ENCODE results near the gene DDX56.

The DDX56 gene

GRCh38 chr7:44569959-44570358 lies 3.7 kb downstream of the DDX56 start:
- DNase-seq (ENCODE audit: low read depth): no peak
- TF ChIP-seq, protein P1, sequence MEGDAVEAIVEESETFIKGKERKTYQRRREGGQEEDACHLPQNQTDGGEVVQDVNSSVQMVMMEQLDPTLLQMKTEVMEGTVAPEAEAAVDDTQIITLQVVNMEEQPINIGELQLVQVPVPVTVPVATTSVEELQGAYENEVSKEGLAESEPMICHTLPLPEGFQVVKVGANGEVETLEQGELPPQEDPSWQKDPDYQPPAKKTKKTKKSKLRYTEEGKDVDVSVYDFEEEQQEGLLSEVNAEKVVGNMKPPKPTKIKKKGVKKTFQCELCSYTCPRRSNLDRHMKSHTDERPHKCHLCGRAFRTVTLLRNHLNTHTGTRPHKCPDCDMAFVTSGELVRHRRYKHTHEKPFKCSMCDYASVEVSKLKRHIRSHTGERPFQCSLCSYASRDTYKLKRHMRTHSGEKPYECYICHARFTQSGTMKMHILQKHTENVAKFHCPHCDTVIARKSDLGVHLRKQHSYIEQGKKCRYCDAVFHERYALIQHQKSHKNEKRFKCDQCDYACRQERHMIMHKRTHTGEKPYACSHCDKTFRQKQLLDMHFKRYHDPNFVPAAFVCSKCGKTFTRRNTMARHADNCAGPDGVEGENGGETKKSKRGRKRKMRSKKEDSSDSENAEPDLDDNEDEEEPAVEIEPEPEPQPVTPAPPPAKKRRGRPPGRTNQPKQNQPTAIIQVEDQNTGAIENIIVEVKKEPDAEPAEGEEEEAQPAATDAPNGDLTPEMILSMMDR (conservative IDR thresholded peaks at IDR 0.05; ENCODE audit: control insufficient read depth, insufficient read depth, low read depth, low read length): no peak
- no peak overlapping the region for H3K4me3 ChIP-seq (ENCODE audit: control insufficient read depth, low read depth, low read length)

- no peak for DNase-seq (ENCODE audit: low read depth)
- no peak overlapping the region for H3K4me3 ChIP-seq (ENCODE audit: control insufficient read depth, low read depth, low read length)
- TF ChIP-seq, protein P1 (conservative IDR thresholded peaks at IDR 0.05; ENCODE audit: control insufficient read depth, insufficient read depth, low read depth, low read length): no peak
Observed at GRCh38 chr7:44568771-44569560, 4.7 kb downstream of the DDX56 start.

DNA sequence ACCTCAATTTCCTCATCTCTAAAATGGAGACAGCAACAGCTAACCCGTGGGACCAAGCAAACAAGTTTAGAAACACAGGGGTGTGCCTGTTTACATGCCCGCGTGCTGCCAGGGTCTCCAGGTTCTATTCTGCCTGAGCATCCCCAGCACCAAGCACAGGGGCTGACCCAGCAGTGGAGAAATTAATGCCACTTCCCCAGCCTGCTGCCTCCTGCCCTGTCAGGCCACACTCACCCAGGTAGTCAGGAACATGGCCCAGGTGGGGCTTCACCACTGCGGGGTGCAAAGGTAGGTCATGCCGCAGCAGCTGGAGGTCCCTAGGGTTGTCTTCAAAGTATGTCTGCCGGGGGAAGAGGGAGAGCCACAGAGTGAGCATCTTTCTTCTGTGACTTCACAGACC lies 5.8 kb downstream of the DDX56 start:
- no peak overlapping the region for H3K4me3 ChIP-seq (ENCODE audit: control insufficient read depth, low read depth, low read length)
- TF ChIP-seq, protein P1 (conservative IDR thresholded peaks at IDR 0.05; ENCODE audit: control insufficient read depth, insufficient read depth, low read depth, low read length): no peak
- no peak for DNase-seq (ENCODE audit: low read depth)

- DNase-seq (ENCODE audit: low read depth): no peak
- TF ChIP-seq, protein P1 (conservative IDR thresholded peaks at IDR 0.05; ENCODE audit: control insufficient read depth, insufficient read depth, low read depth, low read length): no peak
Observed at GRCh38 chr7:44566680-44567079, 7.0 kb downstream of the DDX56 start.

DNA sequence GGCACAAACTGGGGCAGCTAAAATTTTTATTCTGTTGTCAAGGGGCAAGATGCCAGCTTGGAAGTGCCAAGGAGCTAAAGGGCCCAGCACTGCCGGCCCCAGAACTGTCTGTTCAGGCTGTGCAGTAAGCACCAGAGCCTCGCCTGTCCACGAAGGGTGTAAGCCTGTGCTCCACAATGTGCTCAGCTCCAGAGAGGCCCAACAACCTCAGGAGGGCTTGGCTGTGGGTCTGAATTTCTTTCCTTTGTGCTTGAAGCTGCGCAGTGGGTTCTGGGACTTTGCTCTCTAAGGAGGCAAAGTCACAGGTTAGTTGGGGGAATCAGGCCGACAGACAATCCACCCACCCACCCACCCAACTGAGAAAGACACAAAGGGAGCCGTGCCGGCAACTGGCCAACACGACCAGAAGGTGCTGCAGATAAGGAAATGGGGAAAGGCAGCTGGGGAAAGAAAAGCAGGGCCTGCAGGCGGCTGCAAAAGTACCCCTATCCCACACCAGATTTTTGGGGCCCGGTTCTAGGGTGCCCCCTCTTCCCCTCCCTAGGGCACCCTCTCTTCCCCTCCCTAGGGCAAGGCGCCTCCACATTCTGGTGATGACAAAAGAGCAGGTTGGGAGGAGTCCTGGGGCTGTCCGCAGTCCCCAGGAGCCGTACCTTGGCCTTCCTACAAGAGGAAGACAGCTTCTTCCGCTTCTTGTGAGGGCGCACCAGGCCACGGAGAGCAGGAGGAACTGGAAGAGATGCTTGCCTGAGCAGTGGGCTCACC lies 7.7 kb downstream of the DDX56 start:
- TF ChIP-seq, protein P1 (conservative IDR thresholded peaks at IDR 0.05; ENCODE audit: control insufficient read depth, insufficient read depth, low read depth, low read length): no peak
- DNase-seq (ENCODE audit: low read depth): no peak
- H3K4me3 ChIP-seq (ENCODE audit: control insufficient read depth, low read depth, low read length): no peak overlapping the region

More at GRCh38 chr7:44566680-44567079, 7.0 kb downstream of the DDX56 start:
- H3K4me3 ChIP-seq (ENCODE audit: control insufficient read depth, low read depth, low read length): no peak overlapping the region

DNA sequence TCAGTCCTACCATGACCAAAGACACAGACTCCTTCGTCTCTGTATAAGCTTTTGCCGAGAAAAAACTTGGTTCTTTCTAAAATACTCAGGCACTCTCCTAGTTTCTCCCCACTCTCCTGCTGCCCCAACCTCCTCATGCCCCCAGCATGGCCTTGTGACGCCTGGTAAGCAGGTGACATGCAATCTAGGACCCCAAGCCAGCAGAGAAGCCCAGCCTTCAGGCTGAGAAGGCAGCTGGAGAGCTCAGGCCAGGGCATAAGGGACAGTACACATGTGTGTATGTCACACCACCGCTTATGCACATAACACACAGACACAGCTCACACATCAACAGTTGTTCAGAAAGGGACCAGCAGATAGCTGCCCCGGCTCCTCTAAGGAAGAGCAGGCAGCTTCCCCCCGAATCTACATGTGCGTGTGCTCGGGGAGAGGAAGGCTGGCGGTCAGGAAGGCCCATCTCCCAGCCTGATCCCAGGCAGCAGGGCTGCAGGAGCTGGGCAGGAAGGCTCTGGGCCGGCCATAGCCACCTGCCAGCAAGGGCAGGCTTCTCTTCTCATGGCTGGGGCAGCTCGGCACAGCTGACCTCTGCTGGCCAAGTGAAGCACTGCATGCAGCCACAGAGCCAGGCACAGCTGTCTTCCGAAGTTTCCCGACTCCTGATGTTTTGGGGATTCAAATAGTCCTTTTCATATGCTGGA lies 8.5 kb downstream of the DDX56 start:
- TF ChIP-seq, protein P1 (conservative IDR thresholded peaks at IDR 0.05; ENCODE audit: control insufficient read depth, insufficient read depth, low read depth, low read length): peak; percentile 95
- H3K4me3 ChIP-seq (ENCODE audit: control insufficient read depth, low read depth, low read length): no peak overlapping the region
- peak; percentile 59 for DNase-seq (ENCODE audit: low read depth)

Data from fibroblast of mammary gland (primary cell).